Common myeloid progenitor, CD34-positive (primary cell): Measurements from ENCODE around the gene USP37.

Experiments
- CTCF ChIA-PET: fragments of 350-600 bp; sonication (Branson Sonifier 250); formaldehyde crosslinking; loops from one replicate; lab custom pipeline; 2021; ENCODE audit warnings: antibody characterized with exemption; lab: Charles Lee
- POLR2A ChIA-PET: fragments of 350-600 bp; sonication (Branson Sonifier 250); formaldehyde crosslinking; loops from one replicate; lab custom pipeline; 2021; ENCODE audit warnings: antibody characterized with exemption; lab: Charles Lee
- DNase-seq, 3 donors: peaks; one replicate each; pipeline versions ENCODE4 v3.0.0 to v3.0.0-alpha.2; 2013
- H3K27ac ChIP-seq, 2 experiments: 1 replicate in 1 of 2; 2 replicates in 1 of 2; pipeline ENCODE4 v1.7.0; 2013; ENCODE audit warnings: inconsistent platforms in 2 of 2, low read length in 2 of 2, mild to moderate bottlenecking in 2 of 2, low read depth in 1 of 2, moderate library complexity in 1 of 2; ENCODE audit not compliant: severe bottlenecking in 2 of 2, insufficient read depth in 1 of 2, poor library complexity in 1 of 2
- H3K27me3 ChIP-seq, 5 experiments: replicated peaks in 2 of 5; 1 replicate in 3 of 5; 2 replicates in 2 of 5; pipeline versions ENCODE4 v1.6.1 to v1.7.0; 2013; ENCODE audit warnings: low read length in 4 of 5, mild to moderate bottlenecking in 2 of 5, moderate library complexity in 2 of 5, inconsistent platforms in 1 of 5; ENCODE audit not compliant: insufficient read depth in 5 of 5, control insufficient read depth in 4 of 5
- H3K36me3 ChIP-seq, 4 experiments: 1 replicate in 2 of 4; 2 replicates in 2 of 4; pipeline versions ENCODE4 v1.6.1 to v1.7.0; 2013; ENCODE audit warnings: low read length in 3 of 4, control low read depth in 1 of 4, mild to moderate bottlenecking in 1 of 4; ENCODE audit not compliant: control insufficient read depth in 4 of 4, insufficient read depth in 4 of 4
- H3K4me1 ChIP-seq, 4 experiments: 1 replicate in 3 of 4; 2 replicates in 1 of 4; pipeline versions ENCODE4 v1.6.1 to v1.7.1; 2013; ENCODE audit warnings: low read length in 3 of 4, mild to moderate bottlenecking in 3 of 4, control low read depth in 1 of 4, inconsistent platforms in 1 of 4, moderate library complexity in 1 of 4; ENCODE audit not compliant: control insufficient read depth in 4 of 4, insufficient read depth in 4 of 4; ENCODE audit errors: control extremely low read depth in 1 of 4
- H3K4me3 ChIP-seq, 7 experiments: 1 replicate in 4 of 7; 2 replicates in 3 of 7; pipeline versions ENCODE4 v1.5.1 to v1.7.0; 2013; ENCODE audit warnings: mild to moderate bottlenecking in 7 of 7, low read length in 6 of 7, moderate library complexity in 6 of 7, inconsistent platforms in 2 of 7, low read depth in 2 of 7, control low read depth in 1 of 7; ENCODE audit not compliant: insufficient read depth in 4 of 7, control insufficient read depth in 1 of 7; ENCODE audit errors: extremely low read depth in 1 of 7
- H3K9me3 ChIP-seq, 5 experiments: 1 replicate in 4 of 5; 2 replicates in 1 of 5; pipeline versions ENCODE4 v1.6.1 to v1.7.1; 2013; ENCODE audit warnings: low read length in 4 of 5, mild to moderate bottlenecking in 2 of 5, inconsistent platforms in 1 of 5, low read depth in 1 of 5, moderate library complexity in 1 of 5; ENCODE audit not compliant: control insufficient read depth in 4 of 5, insufficient read depth in 2 of 5; ENCODE audit errors: control extremely low read depth in 1 of 5
- WGBS: methylation state at CpG from one replicate; pipeline ENCODE4 v1.1.5; 2013; ENCODE audit not compliant: insufficient coverage; 5-methylcytosine and 5-hydroxymethylcytosine counted together

The USP37 gene

DNA sequence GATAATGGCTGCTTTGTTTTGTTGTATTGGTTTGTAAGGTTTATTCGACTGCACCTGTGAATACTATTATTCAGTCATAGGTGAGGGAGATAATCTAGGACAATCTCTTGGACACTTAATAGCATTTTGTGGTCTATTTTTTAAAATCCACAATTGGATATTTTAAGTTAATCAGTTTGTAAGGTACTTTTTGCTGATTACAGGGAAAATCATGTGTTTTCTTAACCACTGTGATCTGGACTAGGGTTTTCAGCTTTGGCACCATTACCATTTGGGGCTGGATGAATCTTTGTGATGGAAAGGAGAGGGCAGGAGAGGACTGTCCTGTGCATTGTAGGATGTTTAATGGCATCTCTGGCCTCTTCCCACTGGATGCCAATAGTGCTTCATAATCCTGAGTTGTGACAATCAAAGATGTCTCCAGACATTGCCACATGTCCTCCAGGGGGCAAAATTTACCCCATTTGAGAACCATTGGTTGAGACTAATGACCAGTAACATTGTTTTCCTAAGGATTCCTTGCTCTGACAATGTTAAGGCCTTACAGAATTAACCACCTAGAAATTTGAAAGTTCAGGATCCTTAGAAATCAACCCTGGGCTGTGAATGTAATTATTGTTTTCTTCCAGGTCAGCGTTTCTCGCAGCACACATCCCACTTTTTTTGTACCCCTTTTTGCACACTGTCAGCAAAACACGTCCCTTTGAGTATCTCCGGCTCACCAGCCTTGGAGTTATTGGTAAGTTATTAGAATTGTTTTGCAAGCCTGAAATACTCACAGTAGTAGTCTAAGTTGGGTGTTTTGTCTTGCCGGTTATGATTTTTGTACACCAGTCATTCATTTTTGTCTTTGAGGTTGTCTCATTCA lies 16.1 kb upstream of the USP37 start:
- H3K27ac ChIP-seq, result no peak overlapping the region
- no CpG with 5 or more reads among the region's 6 CpGs for WGBS
- no peaks in the 10 kb centered on the region for H3K27me3 ChIP-seq
- no peak for DNase-seq
- POLR2A ChIA-PET, result no interaction called here
- no peaks in the 10 kb centered on the region for H3K9me3 ChIP-seq
- no peak overlapping the region for H3K4me3 ChIP-seq
- no peaks in the 10 kb centered on the region for H3K4me1 ChIP-seq
- CTCF ChIA-PET, result no interaction called here
- peaks cover 19 to 62% (median 46%) of the 10 kb centered on the region in 4 experiments for H3K36me3 ChIP-seq

DNA sequence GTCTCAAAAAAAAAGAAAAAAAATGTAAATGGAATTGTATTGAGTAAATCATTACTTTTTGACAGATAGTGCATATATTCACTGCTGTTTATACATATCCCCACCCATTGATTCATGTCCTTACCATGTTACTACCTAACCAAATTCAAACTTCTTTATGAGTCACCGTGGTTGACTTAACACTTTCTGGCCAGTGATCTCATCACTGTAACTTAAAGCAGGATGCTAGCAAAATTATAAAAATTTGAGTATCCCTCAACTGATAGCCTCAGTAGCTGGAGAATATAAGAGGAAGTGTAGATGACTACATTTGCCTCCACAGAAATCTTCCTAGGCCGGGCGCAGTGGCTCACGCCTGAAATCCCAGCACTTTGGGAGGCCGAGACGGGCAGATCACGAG lies 13.9 kb upstream of the USP37 start:
- DNase-seq, result peak in 2 of 3 donors; percentile 29 to 40
- CTCF ChIA-PET, result interaction anchor here (1.5 kb wide), 1 partner anchor 31 kb away, joined by 3 read pairs; no protein-coding TSS in a partner anchor
- Histone ChIP-seq H3K36me3 (peaks cover 18 to 57% (median 38%) of the 10 kb centered on the region in 4 experiments), H3K27ac (no peak overlapping the region), H3K27me3 (no peaks in the 10 kb centered on the region), H3K4me3 (no peak overlapping the region), H3K9me3 (no peaks in the 10 kb centered on the region), H3K4me1 (no peaks in the 10 kb centered on the region)
- WGBS, result no CpG with 5 or more reads among the region's 7 CpGs
- POLR2A ChIA-PET, result no interaction called here

DNA sequence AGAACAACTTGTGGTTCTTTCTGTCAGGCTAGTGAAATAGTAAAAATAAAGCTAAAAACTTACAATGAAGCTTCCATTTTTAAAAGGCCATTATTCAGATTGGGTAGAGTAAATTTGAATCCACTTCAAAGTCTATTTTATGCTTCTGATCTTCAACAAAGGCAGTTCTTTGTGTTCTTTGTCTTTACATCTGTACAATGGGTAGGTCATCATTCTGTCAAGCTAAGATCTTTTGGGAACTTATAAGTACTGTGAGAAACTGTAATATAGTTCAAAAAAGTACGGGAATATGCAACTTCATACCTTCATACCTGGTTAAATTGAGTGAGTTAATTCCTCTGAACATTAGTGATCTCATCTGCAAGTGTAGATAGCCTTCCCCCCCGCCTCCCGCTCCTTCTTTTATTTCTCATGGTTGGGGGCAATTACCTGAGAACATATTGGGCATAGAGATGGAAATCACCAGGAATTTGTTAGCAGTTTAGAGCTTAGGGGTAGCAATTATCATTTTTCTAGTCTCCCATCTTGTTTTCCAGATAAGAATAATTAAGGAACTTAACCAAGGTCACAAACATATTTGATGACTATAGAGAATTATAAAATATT lies 10.2 kb upstream of the USP37 start:
- Histone ChIP-seq H3K27me3 (no peaks in the 10 kb centered on the region), H3K4me3 (no peak overlapping the region), H3K4me1 (no peaks in the 10 kb centered on the region), H3K36me3 (peaks cover 11 to 49% (median 22%) of the 10 kb centered on the region in 4 experiments), H3K27ac (no peak overlapping the region), H3K9me3 (no peaks in the 10 kb centered on the region)
- WGBS, result 100% methylated on average over 1 of the region's 3 CpGs
- no peak for DNase-seq
- ChIA-PET POLR2A (no interaction called here), CTCF (interaction anchor here (0.7 to 1.4 kb wide), 4 partner anchors 9 to 65 kb away, joined by 3 to 5 read pairs (median 4); partner anchors contain the start of gene PLCD4)

DNA sequence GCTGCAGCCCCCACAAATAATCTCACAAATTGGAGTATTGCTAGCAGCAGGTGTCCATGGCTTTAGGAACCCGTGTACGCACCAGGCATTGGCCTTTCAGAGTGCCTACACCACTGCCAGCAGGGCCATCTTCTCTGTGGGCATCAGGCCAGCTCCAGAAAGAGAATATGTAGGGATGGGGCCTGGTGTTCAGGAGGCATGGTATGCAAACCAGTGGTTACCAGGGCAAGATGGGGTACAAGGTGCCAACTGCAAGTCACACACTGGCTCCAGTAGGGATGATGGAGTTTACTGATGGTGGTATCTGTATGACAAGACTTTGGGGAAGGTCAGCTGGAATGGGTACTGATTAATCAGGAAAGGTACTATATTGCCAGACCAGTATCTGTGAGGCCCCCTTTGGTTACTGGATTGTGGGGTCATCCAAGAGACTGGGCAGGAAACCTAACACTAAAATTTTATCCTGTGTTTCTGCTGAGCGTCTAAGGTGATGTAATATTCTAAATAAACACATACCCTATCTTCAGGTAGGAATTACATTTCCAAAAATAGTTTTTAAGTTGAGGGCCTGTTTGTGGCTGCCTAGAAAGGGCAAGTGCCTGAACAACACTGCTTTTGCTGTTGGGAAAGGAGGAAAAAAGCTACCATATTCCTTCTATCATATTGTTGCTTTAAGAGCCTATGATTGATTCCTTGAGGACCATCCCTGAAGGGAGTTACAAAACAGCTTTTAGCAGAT lies 9.5 kb upstream of the USP37 start:
- Histone ChIP-seq H3K36me3 (peaks cover 6 to 46% (median 20%) of the 10 kb centered on the region in 4 experiments), H3K9me3 (no peaks in the 10 kb centered on the region), H3K27ac (no peak overlapping the region), H3K4me1 (no peaks in the 10 kb centered on the region), H3K27me3 (no peaks in the 10 kb centered on the region), H3K4me3 (no peak overlapping the region)
- WGBS, result 100% methylated on average over 1 of the region's 3 CpGs
- DNase-seq, result no peak
- POLR2A ChIA-PET, result no interaction called here
- CTCF ChIA-PET, result interaction anchor here (0.7 to 1.4 kb wide), 4 partner anchors 10 to 64 kb away, joined by 3 to 5 read pairs (median 4); partner anchors contain the start of gene PLCD4

DNA sequence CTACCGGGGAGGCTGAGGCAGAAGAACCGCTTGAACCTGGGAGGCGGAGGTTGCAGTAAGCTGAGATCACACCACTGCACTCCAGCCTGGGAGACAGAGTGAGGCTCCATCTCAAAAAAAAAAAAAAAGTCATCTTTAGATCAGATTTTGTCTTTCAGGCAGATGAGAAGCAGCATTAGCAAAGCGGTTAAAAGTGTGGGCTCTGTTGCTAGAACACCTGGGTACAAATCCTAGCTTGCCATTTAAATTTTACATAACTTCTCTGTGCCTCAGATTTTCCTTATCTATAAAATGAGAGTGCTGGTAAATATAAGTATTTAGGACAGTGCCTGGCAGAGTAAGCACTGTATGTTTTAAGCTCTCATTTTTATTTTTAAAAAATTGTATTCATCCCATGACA lies 8.7 kb upstream of the USP37 start:
- DNase-seq, result no peak
- ChIA-PET CTCF (no interaction called here), POLR2A (no interaction called here)
- WGBS, result 100% methylated on average over 2 of the region's 4 CpGs
- Histone ChIP-seq H3K9me3 (no peaks in the 10 kb centered on the region), H3K27ac (no peak overlapping the region), H3K4me3 (no peak overlapping the region), H3K36me3 (peaks cover 10 to 51% (median 24%) of the 10 kb centered on the region in 4 experiments), H3K4me1 (no peaks in the 10 kb centered on the region), H3K27me3 (no peaks in the 10 kb centered on the region)

DNA sequence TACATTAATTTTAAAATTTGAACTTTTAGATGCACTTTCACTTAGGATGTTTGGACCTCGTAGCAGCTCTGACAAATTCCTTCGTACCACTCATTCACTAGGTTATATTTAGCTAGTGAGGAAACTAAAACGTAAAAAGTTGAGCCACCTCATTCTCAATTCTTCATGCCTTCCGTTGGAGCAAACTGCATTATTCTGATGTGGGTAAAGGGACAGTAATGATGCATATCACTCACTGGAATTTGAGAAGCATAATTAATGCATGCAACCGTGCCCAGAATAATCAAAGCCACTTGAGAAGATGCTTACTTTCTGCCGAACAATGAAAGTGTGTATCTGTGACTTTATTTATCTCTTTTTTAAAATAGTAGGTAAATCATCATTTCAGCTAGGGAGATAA lies 2.7 kb upstream of the USP37 start:
- peaks cover 6 to 39% (median 14%) of the 10 kb centered on the region in 4 experiments for H3K36me3 ChIP-seq
- peak overlapping the region in 1 of 2 experiments; percentile 98 for H3K27ac ChIP-seq
- WGBS, result 100% methylated on average over 1 of the region's 6 CpGs
- no peaks in the 10 kb centered on the region for H3K9me3 ChIP-seq
- POLR2A ChIA-PET, result no interaction called here
- H3K4me3 ChIP-seq, result peak overlapping the region in 3 of 7 experiments; percentile 11 to 90 (median 82)
- DNase-seq, result no peak
- CTCF ChIA-PET, result interaction anchor here (1.6 kb wide), 1 partner anchor 15 kb away, joined by 5 read pairs; no protein-coding TSS in a partner anchor
- no peaks in the 10 kb centered on the region for H3K27me3 ChIP-seq
- H3K4me1 ChIP-seq, result peaks cover 28 to 44% (median 38%) of the 10 kb centered on the region in 4 experiments
